Suprapubic skin (tissue), 4 donors: ENCODE measurements around the gene ARIH1. TPM values are rescaled to one million over a fixed set of nuclear protein-coding genes. Genes with fewer than 3 reads are reported as not detected.
A peak's percentile ranks its signal among the peaks of the same experiment; 100 is the strongest.
"Not testable (repeated sequence)": the region's sequence is repeated elsewhere in the genome, so short reads cannot be mapped to it uniquely, and the experiment has no call there.

ENCODE experiments used
- DNase-seq, 2 donors: peaks; one replicate each; pipeline ENCODE4 v3.0.0-alpha.2; 2019; ENCODE audit warnings: low spot score in 2 of 2
- H3K27ac ChIP-seq: fragments of 200-600 bp; sonication (generic); one replicate; pipeline ENCODE4 v1.5.1; 2019
- H3K27me3 ChIP-seq: fragments of 200-600 bp; sonication (generic); one replicate; pipeline ENCODE4 v1.5.1; 2019
- H3K36me3 ChIP-seq: fragments of 200-600 bp; sonication (generic); one replicate; pipeline ENCODE4 v1.5.1; 2019
- H3K4me1 ChIP-seq: fragments of 200-600 bp; sonication (generic); one replicate; pipeline ENCODE4 v1.5.1; 2019
- H3K4me3 ChIP-seq: fragments of 200-600 bp; sonication (generic); one replicate; pipeline ENCODE4 v1.5.1; 2019; ENCODE audit warnings: mild to moderate bottlenecking
- H3K9me3 ChIP-seq: fragments of 200-600 bp; sonication (generic); one replicate; pipeline ENCODE4 v1.5.1; 2019
- CTCF ChIP-seq, 2 donors: fragments of 200-600 bp in 1 of 2; fragments of 450-650 bp in 1 of 2; sonication (generic) in 1 of 2; IDR thresholded peaks; one replicate each; pipeline ENCODE4 v1.5.1; 2016 to 2019; ENCODE audit warnings: antibody characterized with exemption in 2 of 2, mild to moderate bottlenecking in 1 of 2, moderate library complexity in 1 of 2
- EP300 ChIP-seq: sonication (generic); formaldehyde crosslinking; IDR thresholded peaks from one replicate; pipeline ENCODE4 v1.6.1; 2017; ENCODE audit warnings: antibody characterized with exemption
- POLR2A ChIP-seq, 2 donors: fragments of 450-650 bp; IDR thresholded peaks; one replicate each; pipeline ENCODE4 v1.6.1; 2017; ENCODE audit warnings: antibody characterized with exemption in 2 of 2, mild to moderate bottlenecking in 2 of 2, moderate library complexity in 2 of 2
- POLR2AphosphoS5 ChIP-seq, 3 donors: sonication (generic); formaldehyde crosslinking; IDR thresholded peaks; one replicate each; pipeline ENCODE4 v1.6.1; 2017; ENCODE audit warnings: antibody characterized with exemption in 3 of 3
- WGBS: methylation state at CpG from one replicate; pipeline ENCODE4 v1.1.5; 2018; 5-methylcytosine and 5-hydroxymethylcytosine counted together
- total RNA-seq, 4 donors: library from RNA; depleted of rRNA; stranded (reverse); fragments of >200 nt; gene quantifications; one replicate each; pipeline ENCODE4 v1.1.0, GENCODE V29; 2016

The ARIH1 gene
- 10 to 100 TPM; 73.1 to 84.8 (median 78.0) TPM for total RNA-seq

GRCh38 chr15:72473614-72474465 lies at the start of gene ARIH1:
TSS of gene ARIH1 (plus strand) at chr15:72474330. CDS start at chr15:72474640, 310 bp downstream.
- H3K36me3 ChIP-seq, result peaks cover 5% of the 10 kb centered on the region
- peak within 1 kb of the TSS; percentile 84 for H3K4me3 ChIP-seq
- H3K27me3 ChIP-seq, result no peaks in the 10 kb centered on the region
- H3K27ac ChIP-seq, result peak within 1 kb of the TSS; percentile 99
- TF ChIP-seq POLR2AphosphoS5 (IDR thresholded peaks at IDR 0.05) (peak; percentile 93 to 98 (median 94)), CTCF (IDR thresholded peaks at IDR 0.05) (peak in 1 of 2 donors; percentile 16), POLR2A (IDR thresholded peaks at IDR 0.05) (peak; percentile 92 to 97), EP300 (no peak)
- H3K9me3 ChIP-seq, result no peaks in the 10 kb centered on the region
- peak; percentile 98 for DNase-seq
- WGBS, result under 1% methylated on average over 23 of the region's 63 CpGs
- peaks cover 46% of the 10 kb centered on the region for H3K4me1 ChIP-seq

GRCh38 chr15:72426753-72427152 lies 47.4 kb upstream of the ARIH1 start:
- DNase-seq, result no peak
- no peak overlapping the region for H3K4me3 ChIP-seq
- H3K27me3 ChIP-seq, result no peaks in the 10 kb centered on the region
- no peak overlapping the region for H3K27ac ChIP-seq
- TF ChIP-seq EP300 (no peak), POLR2AphosphoS5 (IDR thresholded peaks at IDR 0.05) (no peak), CTCF (IDR thresholded peaks at IDR 0.05) (no peak), POLR2A (IDR thresholded peaks at IDR 0.05) (no peak)
- H3K36me3 ChIP-seq, result no peaks in the 10 kb centered on the region
- H3K4me1 ChIP-seq, result no peaks in the 10 kb centered on the region
- no peaks in the 10 kb centered on the region for H3K9me3 ChIP-seq

- Histone ChIP-seq H3K36me3 (no peaks in the 10 kb centered on the region), H3K9me3 (peaks cover 2% of the 10 kb centered on the region), H3K27me3 (peaks cover 13% of the 10 kb centered on the region), H3K4me1 (no peaks in the 10 kb centered on the region), H3K27ac (no peak overlapping the region), H3K4me3 (no peak overlapping the region)
- TF ChIP-seq POLR2A (IDR thresholded peaks at IDR 0.05) (no peak), CTCF (IDR thresholded peaks at IDR 0.05) (no peak), POLR2AphosphoS5 (IDR thresholded peaks at IDR 0.05) (no peak), EP300 (no peak)
- DNase-seq, result no peak
- WGBS, result 95% methylated on average over 1 of the region's 1 CpG
These were observed 36.3 kb upstream of the ARIH1 start for GRCh38 chr15:72437650-72438316.

GRCh38 chr15:72442848-72443247 lies 31.3 kb upstream of the ARIH1 start:
- not testable (repeated sequence) for H3K27ac ChIP-seq, H3K9me3 ChIP-seq, DNase-seq, H3K4me1 ChIP-seq, H3K27me3 ChIP-seq, H3K36me3 ChIP-seq, H3K4me3 ChIP-seq
- 94% methylated on average over 5 of the region's 5 CpGs for WGBS

- WGBS, result 68% methylated on average over 1 of the region's 1 CpG
- TF ChIP-seq POLR2AphosphoS5 (IDR thresholded peaks at IDR 0.05) (no peak), EP300 (no peak), POLR2A (IDR thresholded peaks at IDR 0.05) (no peak), CTCF (IDR thresholded peaks at IDR 0.05) (no peak)
- no peaks in the 10 kb centered on the region for H3K27me3 ChIP-seq
These were observed 28.7 kb upstream of the ARIH1 start for GRCh38 chr15:72445426-72445825.

More at GRCh38 chr15:72445426-72445825, 28.7 kb upstream of the ARIH1 start:
- Histone ChIP-seq H3K36me3 (no peaks in the 10 kb centered on the region), H3K4me3 (no peak overlapping the region), H3K9me3 (no peaks in the 10 kb centered on the region), H3K4me1 (no peaks in the 10 kb centered on the region), H3K27ac (no peak overlapping the region)
- no peak for DNase-seq
